Measurements from ENCODE around the gene ZSWIM3. TPM values are rescaled to one million over a fixed set of nuclear protein-coding genes. Genes with fewer than 3 reads are reported as not detected.
A peak's percentile ranks its signal among the peaks of the same experiment; 100 is the strongest.

The ZSWIM3 gene
- total and polyA plus RNA-seq, 2 of the 13 experiments (the other 11 are each of a cell fraction or from before 2014, with no cell fraction given) = 5.2 to 5.8 TPM

GRCh38 chr20:45857114-45857881 is at the start of gene ZSWIM3, which contains the start of gene ACOT8 (continued):
- TF ChIP-seq DMTF1 (CRISPR knock-in tag; IDR thresholded peaks at IDR 0.05) (no peak), RFX5 (IDR thresholded peaks at IDR 0.05; ENCODE audit: low read depth, low read length) (no peak), ARNT2 (CRISPR knock-in tag; IDR thresholded peaks at IDR 0.05; ENCODE audit: low read depth) (no peak; the same call in 1 of the 2 replicates), ZNF710 (CRISPR knock-in tag; IDR thresholded peaks at IDR 0.05; ENCODE audit: borderline replicate concordance) (no peak; the same call in none of the 2 replicates), THAP7 (CRISPR knock-in tag; IDR thresholded peaks at IDR 0.05) (peak; percentile 97), AFF4 (CRISPR knock-in tag; IDR thresholded peaks at IDR 0.05) (0 out of 2 replicates have a peak, but pooled peaks have one; percentile 19), ZSCAN5A (CRISPR knock-in tag; IDR thresholded peaks at IDR 0.05; ENCODE audit: borderline replicate concordance) (peak; percentile 84), ZMYM2 (CRISPR knock-in tag; IDR thresholded peaks at IDR 0.05) (peak; percentile 44; the same call in 1 of the 2 replicates), CHCHD3 (CRISPR knock-in tag; IDR thresholded peaks at IDR 0.05) (no peak), DBP (CRISPR knock-in tag; IDR thresholded peaks at IDR 0.05; ENCODE audit: not compliant biosample characterization) (no peak), ZNF614 (CRISPR knock-in tag; IDR thresholded peaks at IDR 0.05; ENCODE audit: borderline replicate concordance) (peak; percentile 92), ZBTB8A (CRISPR knock-in tag; IDR thresholded peaks at IDR 0.05; ENCODE audit: borderline replicate concordance, low read depth) (peak; percentile 75; the same call in 1 of the 2 replicates), MED1 (CRISPR knock-in tag; IDR thresholded peaks at IDR 0.05) (peak; percentile 62), PHF20 (CRISPR knock-in tag; IDR thresholded peaks at IDR 0.05) (peak; percentile 96), RFX3 (CRISPR knock-in tag; IDR thresholded peaks at IDR 0.05) (no peak; the same call in 1 of the 2 replicates), ZNF432 (CRISPR knock-in tag; IDR thresholded peaks at IDR 0.05; ENCODE audit: borderline replicate concordance) (no peak)

Data from HepG2 (cell line).